HCT116 (cell line): Measurements from ENCODE around the gene NAGPA. TPM values are rescaled to one million over a fixed set of nuclear protein-coding genes. Genes with fewer than 3 reads are reported as not detected.
A peak's percentile ranks its signal among the peaks of the same experiment; 100 is the strongest.

Experiments
- ATAC-seq: fragments of 200-7000 bp; cut with Tn5 transposase; 2 replicates; pipeline ENCODE4 v1.9.1; 2020; ENCODE audit warnings: mild to moderate bottlenecking, moderate library complexity
- Bru-seq: library from RNA; stranded (reverse); fragments of 400-500 nt; gene quantifications from one replicate; lab custom pipeline; 2021; lab: Mats Ljungman, UMichigan
- BruChase-seq, 2 experiments: library from RNA; stranded (reverse); fragments of 400-500 nt; gene quantifications; one replicate each; lab custom pipeline; 2021; lab: Mats Ljungman, UMichigan
- BruUV-seq: library from RNA; stranded (reverse); fragments of 400-500 nt; replicated peaks from 2 replicates; lab custom pipeline; 2021; lab: Mats Ljungman, UMichigan
- CTCF ChIA-PET: fragments of 300-600 bp; sonication (Branson Sonifier 250); formaldehyde crosslinking; loops from one replicate; lab custom pipeline; 2021; ENCODE audit warnings: antibody characterized with exemption; lab: Charles Lee
- POLR2A ChIA-PET: fragments of 300-600, 350-600 bp; sonication (Branson Sonifier 250); formaldehyde crosslinking; loops from one replicate; lab custom pipeline; 2021; ENCODE audit warnings: antibody characterized with exemption; lab: Charles Lee
- RAD21 ChIA-PET, 2 experiments: fragments of 300-600 bp; sonication (Branson Sonifier 250); formaldehyde crosslinking; loops; one replicate each; lab custom pipeline; 2023; ENCODE audit warnings: low total read pairs in 2 of 2; ENCODE audit not compliant: uncharacterized antibody in 2 of 2, unreplicated experiment in 2 of 2, low non-redundant PET in 1 of 2; lab: Charles Lee
- DNase-seq: peaks from one replicate; pipeline ENCODE4 v3.0.0-alpha.2; 2010; ENCODE audit warnings: low read depth, low spot score
- H2AFZ ChIP-seq: fragments of 200-600 bp; shearing (Covaris generic), sonication (generic); 2 replicates; pipeline ENCODE4 v1.6.1; 2017; ENCODE audit warnings: low read depth, mixed run types, mixed read lengths, antibody characterized with exemption, low read length; ENCODE audit not compliant: poor library complexity, severe bottlenecking
- H3K27ac ChIP-seq: 2 replicates; pipeline ENCODE4 v1.5.1; 2012; ENCODE audit warnings: low read depth, low read length
- H3K27me3 ChIP-seq: fragments of 200-600 bp; sonication (generic); 2 replicates; pipeline ENCODE4 v1.6.1; 2016; ENCODE audit warnings: mixed run types, low read length, mixed read lengths; ENCODE audit not compliant: insufficient read depth
- H3K36me3 ChIP-seq, 2 experiments: fragments of 200-500 bp in 1 of 2; fragments of 200-600 bp in 1 of 2; sonication (Bioruptor generic) in 1 of 2; sonication (generic) in 1 of 2; 2 replicates each; pipeline versions ENCODE4 v1.5.1 to v1.6.1; 2014 to 2016; ENCODE audit warnings: low read length in 2 of 2, inconsistent platforms in 1 of 2, mixed read lengths in 1 of 2, mixed run types in 1 of 2; ENCODE audit not compliant: insufficient read depth in 2 of 2, control insufficient read depth in 1 of 2
- H3K4me1 ChIP-seq, 2 experiments: fragments of 200-600 bp in 1 of 2; sonication (generic) in 1 of 2; 2 replicates each; pipeline versions ENCODE4 v1.5.1 to v1.6.1; 2012 to 2017; ENCODE audit warnings: low read length in 2 of 2, inconsistent platforms in 1 of 2, mild to moderate bottlenecking in 1 of 2, mixed read lengths in 1 of 2, mixed run types in 1 of 2, moderate library complexity in 1 of 2; ENCODE audit not compliant: insufficient read depth in 2 of 2, control insufficient read depth in 1 of 2
- H3K4me2 ChIP-seq: fragments of 200-600 bp; sonication (generic); 2 replicates; pipeline ENCODE4 v1.6.1; 2017; ENCODE audit warnings: mixed run types, low read length, mixed read lengths
- H3K4me3 ChIP-seq, 2 experiments: fragments of 200-600 bp in 1 of 2; sonication (generic) in 1 of 2; replicated peaks in 1 of 2; 2 replicates each; pipeline ENCODE4 v1.5.1; 2011 to 2016; ENCODE audit warnings: low read length in 2 of 2, control low read depth in 1 of 2, low read depth in 1 of 2, mild to moderate bottlenecking in 1 of 2, mixed read lengths in 1 of 2, mixed run types in 1 of 2
- H3K79me2 ChIP-seq: fragments of 200-600 bp; sonication (generic); 2 replicates; pipeline ENCODE4 v1.6.1; 2017; ENCODE audit warnings: mild to moderate bottlenecking, mixed run types, low read length, moderate library complexity, mixed read lengths; ENCODE audit not compliant: insufficient read depth
- H3K9ac ChIP-seq: fragments of 200-600 bp; sonication (generic); 2 replicates; pipeline ENCODE4 v1.6.1; 2016; ENCODE audit warnings: low read length, mixed read lengths
- H3K9me2 ChIP-seq: fragments of 200-600 bp; sonication (generic), shearing (Covaris generic); 2 replicates; pipeline ENCODE4 v1.6.1; 2017; ENCODE audit warnings: mixed run types, mild to moderate bottlenecking, moderate library complexity; ENCODE audit not compliant: insufficient read depth
- H3K9me3 ChIP-seq, 2 experiments: fragments of 200-500 bp in 1 of 2; fragments of 200-600 bp in 1 of 2; sonication (Bioruptor generic) in 1 of 2; sonication (generic) in 1 of 2; 2 replicates each; pipeline ENCODE4 v1.6.1; 2014 to 2017; ENCODE audit warnings: low read length in 2 of 2, mixed read lengths in 2 of 2, inconsistent platforms in 1 of 2, low read depth in 1 of 2, mild to moderate bottlenecking in 1 of 2, mixed run types in 1 of 2, moderate library complexity in 1 of 2; ENCODE audit not compliant: control insufficient read depth in 1 of 2, insufficient read depth in 1 of 2
- H4K20me1 ChIP-seq: fragments of 200-600 bp; sonication (generic), shearing (Covaris generic); 2 replicates; pipeline ENCODE4 v1.6.1; 2017; ENCODE audit warnings: mixed run types, mild to moderate bottlenecking, moderate library complexity; ENCODE audit not compliant: insufficient read depth
- CEBPB ChIP-seq: IDR thresholded peaks from 2 replicates; pipeline ENCODE4 v1.6.1; 2012; ENCODE audit warnings: low read depth
- EGR1 ChIP-seq: IDR thresholded peaks from 2 replicates; pipeline ENCODE4 v1.6.1; 2012; ENCODE audit warnings: low read depth
- EZH2phosphoT487 ChIP-seq: fragments of 200-600 bp; IDR thresholded peaks from 2 replicates; pipeline ENCODE4 v1.6.1; 2018; ENCODE audit warnings: antibody characterized with exemption, borderline replicate concordance
- FOSL1 ChIP-seq: IDR thresholded peaks from 2 replicates; pipeline ENCODE4 v1.6.1; 2012; ENCODE audit warnings: low read depth
- JUND ChIP-seq: IDR thresholded peaks from 2 replicates; pipeline ENCODE4 v1.6.1; 2012
- POLR2A ChIP-seq: IDR thresholded peaks from 2 replicates; pipeline ENCODE4 v1.7.0; 2011; ENCODE audit warnings: borderline replicate concordance; ENCODE audit not compliant: insufficient read depth, insufficient read length; ENCODE audit errors: extremely low read depth
- POLR2AphosphoS5 ChIP-seq: IDR thresholded peaks from 2 replicates; pipeline ENCODE4 v1.6.1; 2011; ENCODE audit warnings: mild to moderate bottlenecking, low read depth, low read length, moderate library complexity
- RAD21 ChIP-seq: IDR thresholded peaks from 2 replicates; pipeline ENCODE4 v1.6.1; 2012; ENCODE audit warnings: low read depth, mild to moderate bottlenecking
- SIN3A ChIP-seq: IDR thresholded peaks from 2 replicates; pipeline ENCODE4 v1.6.1; 2012; ENCODE audit warnings: low read depth
- SRF ChIP-seq: IDR thresholded peaks from 2 replicates; pipeline ENCODE4 v1.6.1; 2012; ENCODE audit warnings: low read depth
- TCF7L2 ChIP-seq: IDR thresholded peaks from 2 replicates; pipeline ENCODE4 v1.7.0; 2011; ENCODE audit warnings: borderline replicate concordance, inconsistent platforms; ENCODE audit not compliant: insufficient read depth, insufficient read length; ENCODE audit errors: extremely low read depth
- YY1 ChIP-seq: IDR thresholded peaks from 2 replicates; pipeline ENCODE4 v1.6.1; 2011; ENCODE audit warnings: low read length, low read depth, moderate library complexity, mild to moderate bottlenecking; ENCODE audit not compliant: insufficient replicate concordance; ENCODE audit errors: extremely low read depth
- ZFX ChIP-seq: fragments of 450-650 bp; IDR thresholded peaks from 2 replicates; pipeline ENCODE4 v1.6.1; 2017
- ZNF274 ChIP-seq: fragments of 200-500 bp; sonication (Bioruptor generic); IDR thresholded peaks from 2 replicates; pipeline ENCODE4 v1.6.1; 2014; ENCODE audit warnings: mild to moderate bottlenecking, low read depth, low read length, inconsistent platforms
- intact Hi-C: fragments of 100-400 bp; cut with micrococcal nuclease; formaldehyde crosslinking; loops from 2 replicates; pipeline ENCODE4 v1.10.0; 2022
- long read RNA-seq: library from polyadenylated mRNA; unstranded; transcript quantifications from one replicate; pipeline ENCODE4 v2.0.0, GENCODE V29; 2021; ENCODE audit not compliant: unreplicated experiment
- polyA plus RNA-seq: library from polyadenylated mRNA; unstranded; fragments of >200 nt; gene quantifications from 2 replicates; pipeline ENCODE4 v1.2.1, GENCODE V29; 2012; ENCODE audit warnings: missing spikeins
- total RNA-seq: library from RNA; stranded (reverse); gene quantifications from one replicate; pipeline ENCODE4 v1.2.1, GENCODE V29; 2021; ENCODE audit not compliant: unreplicated experiment
- TF ChIP-seq, protein P1 (sequence below): IDR thresholded peaks from 2 replicates; pipeline ENCODE4 v1.6.1; 2011; ENCODE audit warnings: mild to moderate bottlenecking, low read length, moderate library complexity; ENCODE audit not compliant: insufficient replicate concordance; ENCODE audit errors: extremely low read depth
- TF ChIP-seq, protein P2 (sequence below): IDR thresholded peaks from 2 replicates; pipeline ENCODE4 v1.6.1; 2012

Gene NAGPA, protein sequence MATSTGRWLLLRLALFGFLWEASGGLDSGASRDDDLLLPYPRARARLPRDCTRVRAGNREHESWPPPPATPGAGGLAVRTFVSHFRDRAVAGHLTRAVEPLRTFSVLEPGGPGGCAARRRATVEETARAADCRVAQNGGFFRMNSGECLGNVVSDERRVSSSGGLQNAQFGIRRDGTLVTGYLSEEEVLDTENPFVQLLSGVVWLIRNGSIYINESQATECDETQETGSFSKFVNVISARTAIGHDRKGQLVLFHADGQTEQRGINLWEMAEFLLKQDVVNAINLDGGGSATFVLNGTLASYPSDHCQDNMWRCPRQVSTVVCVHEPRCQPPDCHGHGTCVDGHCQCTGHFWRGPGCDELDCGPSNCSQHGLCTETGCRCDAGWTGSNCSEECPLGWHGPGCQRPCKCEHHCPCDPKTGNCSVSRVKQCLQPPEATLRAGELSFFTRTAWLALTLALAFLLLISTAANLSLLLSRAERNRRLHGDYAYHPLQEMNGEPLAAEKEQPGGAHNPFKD
- 17.5 TPM for total RNA-seq
- 9.9 and 11.4 TPM in 2 replicates for polyA plus RNA-seq
- Bru-seq, nascent RNA = percentile 46 among the genes with signal in this experiment
- percentile 55 among the genes with signal in this experiment for BruChase-seq, experiment 1, labeled RNA remaining after a 6-hour chase
- BruChase-seq, experiment 2, labeled RNA remaining after a 2-hour chase = percentile 56 among the genes with signal in this experiment
- long read RNA-seq, transcript NAGPA-201 (10 exons, 2,202 nt) = major isoform, 24 of 46 reads
- long read RNA-seq, partial matches to known transcripts = 9 of 46 reads
- long read RNA-seq, other reads (novel, unspliced or antisense) = 12 of 46 reads

DNA sequence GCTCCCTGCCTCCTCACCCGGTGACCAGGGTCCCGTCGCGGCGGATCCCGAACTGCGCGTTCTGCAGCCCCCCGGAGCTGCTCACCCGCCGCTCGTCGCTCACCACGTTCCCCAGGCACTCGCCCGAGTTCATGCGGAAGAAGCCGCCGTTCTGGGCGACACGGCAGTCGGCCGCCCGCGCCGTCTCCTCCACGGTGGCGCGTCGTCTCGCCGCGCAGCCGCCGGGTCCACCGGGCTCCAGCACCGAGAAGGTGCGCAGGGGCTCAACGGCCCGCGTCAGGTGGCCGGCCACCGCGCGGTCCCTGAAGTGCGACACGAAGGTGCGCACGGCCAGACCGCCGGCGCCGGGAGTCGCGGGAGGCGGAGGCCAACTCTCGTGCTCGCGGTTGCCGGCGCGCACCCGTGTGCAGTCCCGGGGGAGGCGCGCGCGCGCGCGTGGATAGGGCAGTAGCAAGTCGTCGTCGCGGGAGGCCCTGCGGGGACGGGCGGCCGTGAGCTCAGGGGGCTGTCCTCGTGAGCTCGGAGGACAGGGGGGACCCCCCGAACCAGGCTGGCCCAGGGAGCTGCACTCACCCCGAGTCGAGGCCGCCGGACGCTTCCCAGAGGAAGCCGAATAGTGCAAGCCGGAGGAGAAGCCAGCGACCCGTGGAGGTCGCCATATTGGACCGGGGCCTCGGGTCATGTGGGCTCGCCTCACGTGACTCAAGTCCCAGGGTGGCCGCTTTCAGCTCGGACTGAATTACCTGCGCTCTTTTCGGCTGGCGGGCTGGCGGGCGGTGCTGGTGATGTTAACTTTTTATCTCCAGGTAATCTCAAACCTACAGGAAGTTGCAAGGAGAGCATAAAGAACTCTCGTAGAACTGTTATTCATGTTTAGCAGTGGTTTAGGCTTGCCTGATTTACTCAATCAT lies at the start of gene NAGPA:
Gene NAGPA, minus strand, starts transcription at position 680 of the 911 bp plus-strand sequence. Its CDS starts 21 bp downstream, at position 659.
- no TSS peak for BruUV-seq
- ChIA-PET RAD21 (no interaction called here), POLR2A (interaction anchor here (0.9 kb wide), 1 partner anchor 27 kb away, joined by 4 read pairs; no protein-coding TSS in a partner anchor), CTCF (no interaction called here)
- Histone ChIP-seq H3K9me3 (no peaks in the 10 kb centered on the region), H3K9ac (peak within 1 kb of the TSS; percentile 81), H3K4me3 (peak within 1 kb of the TSS; percentile 74 to 94), H3K79me2 (0 out of 2 replicates have a peak, but pooled peaks cover 6% of the 10 kb centered on the region), H3K27ac (peak within 1 kb of the TSS; percentile 70), H3K4me2 (peak within 1 kb of the TSS; percentile 97), H3K27me3 (no peaks in the 10 kb centered on the region), H3K36me3 (no peaks in the 10 kb centered on the region), H3K9me2 (no peaks in the 10 kb centered on the region), H3K4me1 (peaks cover 10 to 27% of the 10 kb centered on the region in 2 experiments; a peak in 3 of 4 replicates), H4K20me1 (no peaks in the 10 kb centered on the region), H2AFZ (peak within 1 kb of the TSS; percentile 90)
- peak; percentile 74 for DNase-seq
- intact Hi-C loops = no loop called here
- ATAC-seq = peak; percentile 86
- TF ChIP-seq POLR2A = peak; percentile 44
- TF ChIP-seq SIN3A = peak; percentile 94
- peak; percentile 99 for TF ChIP-seq YY1
- TF ChIP-seq POLR2AphosphoS5 = peak; percentile 65
- TF ChIP-seq ZNF274 = no peak
- TF ChIP-seq FOSL1 = no peak
- TF ChIP-seq, protein P1, sequence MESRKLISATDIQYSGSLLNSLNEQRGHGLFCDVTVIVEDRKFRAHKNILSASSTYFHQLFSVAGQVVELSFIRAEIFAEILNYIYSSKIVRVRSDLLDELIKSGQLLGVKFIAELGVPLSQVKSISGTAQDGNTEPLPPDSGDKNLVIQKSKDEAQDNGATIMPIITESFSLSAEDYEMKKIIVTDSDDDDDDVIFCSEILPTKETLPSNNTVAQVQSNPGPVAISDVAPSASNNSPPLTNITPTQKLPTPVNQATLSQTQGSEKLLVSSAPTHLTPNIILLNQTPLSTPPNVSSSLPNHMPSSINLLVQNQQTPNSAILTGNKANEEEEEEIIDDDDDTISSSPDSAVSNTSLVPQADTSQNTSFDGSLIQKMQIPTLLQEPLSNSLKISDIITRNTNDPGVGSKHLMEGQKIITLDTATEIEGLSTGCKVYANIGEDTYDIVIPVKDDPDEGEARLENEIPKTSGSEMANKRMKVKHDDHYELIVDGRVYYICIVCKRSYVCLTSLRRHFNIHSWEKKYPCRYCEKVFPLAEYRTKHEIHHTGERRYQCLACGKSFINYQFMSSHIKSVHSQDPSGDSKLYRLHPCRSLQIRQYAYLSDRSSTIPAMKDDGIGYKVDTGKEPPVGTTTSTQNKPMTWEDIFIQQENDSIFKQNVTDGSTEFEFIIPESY = peak; percentile 64
- TF ChIP-seq SRF = no peak
- no peak; the same call in 1 of the 2 replicates for TF ChIP-seq JUND
- TF ChIP-seq, protein P2, sequence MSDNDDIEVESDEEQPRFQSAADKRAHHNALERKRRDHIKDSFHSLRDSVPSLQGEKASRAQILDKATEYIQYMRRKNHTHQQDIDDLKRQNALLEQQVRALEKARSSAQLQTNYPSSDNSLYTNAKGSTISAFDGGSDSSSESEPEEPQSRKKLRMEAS = peak; percentile 82
- peak; percentile 44 for TF ChIP-seq TCF7L2
- no peak for TF ChIP-seq CEBPB
- TF ChIP-seq RAD21 = no peak
- no peak for TF ChIP-seq EZH2phosphoT487
- peak; percentile 81; the same call in 1 of the 2 replicates for TF ChIP-seq ZFX
- TF ChIP-seq EGR1 = peak; percentile 35; the same call in 1 of the 2 replicates
